ENCODE results near the gene BCL2.

The BCL2 gene

DNA sequence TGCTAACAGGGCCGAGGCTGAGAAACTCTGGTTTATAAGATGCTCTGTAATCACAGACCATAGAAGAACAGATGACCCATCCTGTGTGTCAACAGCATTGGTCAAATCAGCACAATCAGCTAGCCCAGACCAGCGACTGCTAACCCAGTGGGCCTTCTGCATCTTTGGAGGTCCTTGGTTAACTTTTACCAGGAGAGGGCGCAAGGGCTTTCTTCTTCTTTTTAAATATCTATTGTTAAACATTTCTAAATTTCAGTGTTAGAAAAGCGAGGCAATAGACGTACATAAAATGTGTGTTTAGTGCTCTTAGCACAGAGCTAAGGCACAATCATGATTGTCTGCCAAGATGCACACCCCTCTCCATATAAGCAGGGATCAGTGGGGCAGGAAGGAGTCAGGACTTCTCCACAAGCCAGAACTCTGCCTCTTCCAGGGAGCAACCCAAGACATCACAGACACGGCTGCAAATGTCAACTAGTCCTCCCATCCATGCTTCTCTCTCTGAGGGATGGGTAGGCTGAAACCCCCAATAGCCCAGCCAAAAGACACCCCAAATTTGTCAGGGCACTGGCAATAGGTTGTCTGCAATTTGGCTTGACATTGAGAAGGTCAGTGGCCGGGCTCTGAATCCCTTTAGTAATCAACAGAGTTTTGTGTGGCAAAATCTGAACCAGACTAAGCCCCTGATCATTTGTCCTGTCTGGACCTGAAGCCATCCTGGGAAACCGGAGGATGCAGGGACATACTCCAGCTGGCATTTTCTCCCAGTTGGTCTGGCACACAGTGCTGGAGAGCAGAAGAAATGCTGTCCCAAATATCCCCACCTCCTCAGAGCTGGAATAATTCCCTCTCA is 188.2 kb downstream of the BCL2 start:
- in situ Hi-C loops (cut with MboI; ENCODE audit: low sequenced_read_pairs), result loop anchor here (25.0 kb wide), 1 partner anchor 181 kb away; the partner anchor contains the start of gene BCL2

DNA sequence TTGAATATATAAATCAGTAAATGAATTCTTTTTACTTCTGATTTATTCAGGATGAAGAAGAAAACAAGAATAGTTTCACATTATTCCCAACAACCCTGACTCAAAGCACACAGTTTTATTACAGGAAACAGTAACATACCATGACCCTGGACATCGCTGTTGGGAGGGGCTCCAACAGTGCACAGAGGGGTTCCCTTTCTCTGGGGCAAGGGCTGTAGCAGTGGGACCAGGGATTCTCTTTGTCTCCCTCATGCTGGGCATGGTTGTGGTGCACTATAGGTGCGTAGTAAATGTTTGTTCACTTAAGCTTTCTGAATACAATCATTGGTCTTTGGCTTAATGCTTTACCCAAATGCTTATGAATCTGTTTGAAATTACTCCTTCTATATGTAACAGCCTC is 189.4 kb downstream of the BCL2 start:
- in situ Hi-C loops (cut with MboI; ENCODE audit: low sequenced_read_pairs), result loop anchor here (25.0 kb wide), 1 partner anchor 182 kb away; the partner anchor contains the start of gene BCL2

DNA sequence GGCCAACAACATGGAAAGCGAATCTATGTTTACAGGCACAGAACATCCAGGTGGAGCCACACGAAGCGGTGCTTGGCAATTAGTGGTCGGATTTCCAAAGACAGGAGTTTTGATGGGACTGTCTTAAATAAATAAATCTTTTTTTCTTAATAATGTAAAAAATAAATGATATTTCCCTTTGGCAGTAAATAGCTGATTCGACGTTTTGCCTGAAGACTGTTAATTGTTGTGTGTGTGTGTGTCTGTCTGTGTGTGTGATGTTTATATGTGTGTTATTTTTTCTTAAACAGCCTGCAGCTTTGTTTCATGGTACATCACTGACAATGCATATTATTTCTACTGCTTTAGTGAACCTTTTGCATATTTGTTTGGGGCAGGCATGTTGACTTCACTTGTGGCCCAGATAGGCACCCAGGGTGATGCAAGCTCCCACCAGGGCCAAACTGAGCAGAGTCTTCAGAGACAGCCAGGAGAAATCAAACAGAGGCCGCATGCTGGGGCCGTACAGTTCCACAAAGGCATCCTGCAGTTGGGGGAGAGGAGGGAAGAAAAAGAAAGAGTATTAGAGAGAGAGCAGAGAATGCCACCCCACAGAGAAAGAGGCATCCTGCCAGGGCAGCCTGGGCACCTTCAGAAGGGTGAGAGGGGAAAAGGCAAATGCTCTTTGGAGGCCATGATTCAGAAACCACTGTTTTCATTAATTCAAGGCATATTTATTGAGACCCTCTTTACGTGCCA is 191.2 kb downstream of the BCL2 start:
- in situ Hi-C loops (cut with MboI; ENCODE audit: low sequenced_read_pairs), result loop anchor here (25.0 kb wide), 1 partner anchor 184 kb away; the partner anchor contains the start of gene BCL2

DNA sequence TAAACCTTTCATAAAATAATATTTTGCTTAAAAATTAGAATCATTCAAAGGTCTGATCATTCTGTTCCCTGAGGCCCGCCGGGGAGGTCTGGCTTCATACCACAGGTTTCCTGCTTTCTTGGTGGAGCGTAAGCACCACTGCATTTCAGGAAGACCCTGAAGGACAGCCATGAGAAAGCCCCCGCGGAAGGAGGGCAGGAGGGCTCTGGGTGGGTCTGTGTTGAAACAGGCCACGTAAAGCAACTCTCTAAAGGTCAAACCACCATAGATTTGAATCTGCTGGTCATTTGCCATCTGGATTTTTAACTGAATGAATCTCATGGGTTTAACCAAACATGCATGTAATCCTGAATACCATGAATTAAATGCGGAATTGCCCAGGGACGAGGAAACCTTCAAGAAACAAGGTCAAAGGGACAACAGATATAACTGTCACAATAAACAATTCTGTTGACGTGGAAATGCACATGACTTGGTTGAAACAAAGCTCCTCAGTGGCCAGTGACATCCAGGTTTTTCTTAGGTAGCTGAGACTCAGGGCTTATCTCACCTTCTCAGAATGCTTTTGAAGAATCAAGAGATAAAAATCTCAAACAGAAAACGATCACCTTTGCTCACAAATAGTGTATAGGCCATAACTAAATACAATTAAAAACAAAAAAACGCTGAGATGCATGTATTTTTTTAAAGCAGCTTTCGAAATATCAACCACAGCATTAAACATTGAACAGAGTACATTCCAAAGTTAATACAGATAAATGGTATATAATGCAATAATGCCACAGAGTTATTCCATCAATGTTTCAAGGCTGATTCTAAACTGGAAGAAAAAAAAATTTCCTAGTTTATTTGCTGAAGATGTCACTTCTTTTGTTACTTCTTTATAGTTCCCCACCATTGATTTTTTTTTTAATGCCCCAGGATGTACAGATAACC is 193.2 kb downstream of the BCL2 start:
- in situ Hi-C loops (cut with MboI; ENCODE audit: low sequenced_read_pairs), result loop anchor here (25.0 kb wide), 1 partner anchor 186 kb away; the partner anchor contains the start of gene BCL2

DNA sequence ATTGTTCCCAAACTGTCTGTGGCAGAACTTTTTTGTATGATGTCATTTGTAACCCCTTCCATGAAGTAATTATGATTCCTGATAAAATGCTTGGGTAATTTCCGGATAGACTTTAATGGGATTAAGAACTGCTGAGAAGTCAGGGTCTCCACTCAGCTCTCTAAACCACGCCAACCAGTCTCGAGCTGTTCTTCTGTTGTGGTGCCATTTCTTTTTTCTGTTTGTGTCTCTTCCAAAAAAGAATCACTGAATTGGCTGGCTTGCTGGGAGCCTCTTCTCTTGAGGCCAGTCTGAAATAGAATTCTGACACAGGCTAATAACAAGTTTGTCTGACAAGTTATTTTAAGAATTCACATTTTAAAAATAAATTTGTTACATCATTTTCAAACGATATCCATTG is 198.9 kb downstream of the BCL2 start:
- in situ Hi-C loops (cut with MboI; ENCODE audit: low sequenced_read_pairs), result no loop called here

DNA sequence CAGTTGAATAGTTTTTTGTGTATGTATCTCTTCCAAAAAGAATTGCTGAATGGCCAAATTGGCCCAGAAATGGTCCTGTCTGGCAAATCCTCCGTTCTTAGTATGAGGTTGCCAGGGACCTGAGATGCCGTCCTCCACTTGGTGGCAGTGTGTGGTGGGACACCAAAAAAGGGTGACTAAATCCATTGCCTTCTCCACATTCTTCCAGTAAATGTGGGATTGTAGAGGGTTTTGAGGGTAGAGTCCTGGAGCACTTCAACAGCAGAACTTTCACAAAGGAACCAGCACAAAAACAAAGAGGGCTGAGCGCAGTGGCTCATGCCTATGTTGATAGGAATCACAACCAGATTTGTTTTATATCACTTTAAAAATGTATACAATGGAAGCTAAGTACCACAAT is 199.9 kb downstream of the BCL2 start:
- in situ Hi-C loops (cut with MboI; ENCODE audit: low sequenced_read_pairs), result no loop called here

DNA sequence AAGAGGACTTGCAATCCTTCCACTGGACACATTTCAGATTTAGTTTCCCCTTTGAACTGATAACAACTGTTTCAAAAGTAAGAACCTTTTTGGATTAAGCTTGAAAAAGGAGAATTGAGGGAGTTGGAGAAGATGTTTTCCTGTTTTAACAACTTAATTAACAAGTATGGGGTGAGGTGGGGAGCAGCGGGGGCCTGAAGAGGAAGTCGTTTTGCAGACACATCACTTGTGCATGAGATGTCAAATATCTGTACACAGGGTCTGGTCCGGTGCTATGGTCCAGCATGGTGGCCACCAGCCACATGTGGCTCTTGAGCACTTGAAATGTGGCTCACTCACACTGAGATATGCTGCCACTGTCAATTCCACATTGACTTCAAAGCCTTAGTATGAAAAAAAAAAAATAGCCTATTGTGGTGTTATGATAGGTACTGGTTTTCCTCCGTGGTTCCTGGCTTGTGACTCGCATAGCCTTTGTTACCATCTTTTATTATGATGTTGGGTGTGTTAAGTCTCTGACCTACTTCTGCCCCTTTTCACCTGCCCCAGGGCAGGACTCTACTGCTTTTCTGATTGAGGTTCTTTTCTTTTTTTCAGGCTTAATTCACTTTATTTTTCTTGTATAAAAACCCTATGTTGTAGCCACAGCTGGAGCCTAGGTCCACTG is 205.5 kb downstream of the BCL2 start:
- in situ Hi-C loops (cut with MboI; ENCODE audit: low sequenced_read_pairs), result no loop called here

DNA sequence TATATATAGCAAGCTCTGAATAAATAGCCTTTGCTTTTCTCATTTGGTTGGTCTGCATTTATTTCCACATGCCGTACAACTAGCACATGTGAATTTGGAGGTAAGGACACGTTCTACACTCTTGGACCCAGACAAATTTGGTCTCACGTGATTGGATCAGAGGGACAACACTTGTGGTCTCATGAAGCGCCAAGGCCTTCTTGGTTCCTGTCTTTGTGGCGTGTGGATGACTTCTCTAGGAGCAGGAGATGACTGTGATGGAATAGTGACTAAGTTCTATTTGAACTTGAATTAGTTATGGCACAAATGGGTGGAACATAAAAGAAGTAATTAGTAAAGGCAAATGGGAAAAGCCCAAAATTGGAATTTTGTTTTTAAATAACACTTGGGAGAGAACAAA is 206.9 kb downstream of the BCL2 start:
- in situ Hi-C loops (cut with MboI; ENCODE audit: low sequenced_read_pairs), result no loop called here

DNA sequence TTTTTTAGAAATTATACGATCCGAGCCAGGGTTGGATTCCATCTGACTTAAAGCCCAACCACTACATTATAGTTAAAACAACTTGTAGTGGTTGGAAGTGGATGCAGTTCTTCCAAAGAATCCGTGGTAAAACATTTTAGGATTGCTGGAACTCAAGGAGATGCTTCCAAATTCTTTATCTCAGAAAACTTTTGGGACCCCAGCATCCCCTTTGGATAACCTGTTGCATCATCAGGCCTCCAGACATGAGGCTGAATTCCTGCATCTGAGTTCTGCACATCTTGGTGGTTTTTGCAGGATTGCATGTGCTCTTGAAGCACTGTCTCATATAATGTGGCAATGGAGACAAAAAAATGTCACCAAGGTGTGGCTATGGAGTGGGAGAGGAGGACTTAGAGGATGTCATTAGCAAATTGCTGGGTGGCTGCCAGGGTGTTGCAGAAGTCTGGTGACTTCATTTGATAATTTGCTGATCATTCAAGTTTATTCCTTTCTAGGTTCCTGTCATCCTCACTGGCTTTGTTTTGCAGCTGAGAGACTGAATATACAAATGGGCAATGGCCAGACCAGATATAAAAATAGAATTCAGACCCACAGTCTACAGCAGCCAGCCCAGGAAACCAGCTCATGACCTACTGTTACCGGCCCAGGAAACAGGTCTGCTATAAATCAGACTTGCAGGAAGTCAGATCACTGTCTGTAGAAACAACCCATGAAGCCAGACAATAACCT is 207.7 kb downstream of the BCL2 start:
- in situ Hi-C loops (cut with MboI; ENCODE audit: low sequenced_read_pairs), result no loop called here

DNA sequence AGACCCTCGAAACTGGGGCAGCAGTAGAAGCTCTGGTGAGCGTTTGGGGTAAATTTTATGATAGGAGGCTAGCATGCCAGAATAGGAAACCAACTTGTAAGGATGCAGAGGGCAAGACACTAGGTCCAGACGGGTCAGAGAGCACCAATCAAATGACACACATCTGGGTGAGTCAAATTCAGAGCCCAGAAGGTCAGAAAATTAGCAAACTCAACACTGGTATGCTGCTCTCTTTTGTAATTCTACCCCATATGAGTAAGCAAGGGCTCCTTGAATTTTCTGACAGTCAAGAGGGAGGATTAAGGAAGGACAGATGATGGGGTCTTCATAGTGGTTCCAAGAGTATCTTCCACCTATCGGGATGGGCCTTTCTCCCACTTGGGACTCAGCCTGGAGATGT is 209.8 kb downstream of the BCL2 start:
- in situ Hi-C loops (cut with MboI; ENCODE audit: low sequenced_read_pairs), result no loop called here

DNA sequence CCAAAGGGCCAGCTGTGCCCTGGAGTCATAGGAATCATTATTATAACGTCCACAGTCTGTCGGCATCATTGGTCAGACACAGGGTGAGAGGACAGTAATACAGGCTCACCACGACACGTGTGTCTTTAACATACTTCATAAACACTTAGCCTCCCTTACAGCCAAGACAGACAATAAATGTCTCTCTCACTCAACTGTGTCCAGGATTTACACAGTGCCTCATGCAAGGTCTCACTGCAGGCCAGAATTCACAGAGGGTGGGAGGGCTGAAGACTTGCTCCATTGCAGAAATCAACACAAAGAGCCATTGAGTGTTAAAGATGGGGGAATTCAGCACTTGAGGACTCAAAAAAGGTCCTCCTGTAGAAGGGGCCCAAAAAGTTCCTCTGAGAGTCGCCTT is 210.5 kb downstream of the BCL2 start:
- in situ Hi-C loops (cut with MboI; ENCODE audit: low sequenced_read_pairs), result no loop called here

DNA sequence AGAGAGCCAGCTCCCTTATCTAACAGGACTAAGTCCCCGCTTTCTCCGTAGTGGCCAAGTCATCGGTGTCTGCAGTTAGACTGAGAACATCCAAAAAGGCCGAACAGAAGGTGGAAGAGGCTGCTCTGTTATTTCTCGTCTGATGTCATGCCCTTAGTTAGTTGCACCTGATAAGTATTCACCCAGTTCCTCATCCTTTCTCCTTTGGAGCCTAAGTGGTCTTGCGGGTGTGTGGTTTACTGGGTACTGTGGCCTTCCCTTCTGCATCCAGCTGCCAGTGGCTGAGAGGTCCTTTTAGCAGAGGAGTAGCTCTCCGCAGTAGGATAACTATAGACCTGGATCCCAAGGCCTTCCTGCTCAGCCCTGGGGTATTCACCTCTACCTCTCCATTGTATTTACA is 211.6 kb downstream of the BCL2 start:
- in situ Hi-C loops (cut with MboI; ENCODE audit: low sequenced_read_pairs), result no loop called here

DNA sequence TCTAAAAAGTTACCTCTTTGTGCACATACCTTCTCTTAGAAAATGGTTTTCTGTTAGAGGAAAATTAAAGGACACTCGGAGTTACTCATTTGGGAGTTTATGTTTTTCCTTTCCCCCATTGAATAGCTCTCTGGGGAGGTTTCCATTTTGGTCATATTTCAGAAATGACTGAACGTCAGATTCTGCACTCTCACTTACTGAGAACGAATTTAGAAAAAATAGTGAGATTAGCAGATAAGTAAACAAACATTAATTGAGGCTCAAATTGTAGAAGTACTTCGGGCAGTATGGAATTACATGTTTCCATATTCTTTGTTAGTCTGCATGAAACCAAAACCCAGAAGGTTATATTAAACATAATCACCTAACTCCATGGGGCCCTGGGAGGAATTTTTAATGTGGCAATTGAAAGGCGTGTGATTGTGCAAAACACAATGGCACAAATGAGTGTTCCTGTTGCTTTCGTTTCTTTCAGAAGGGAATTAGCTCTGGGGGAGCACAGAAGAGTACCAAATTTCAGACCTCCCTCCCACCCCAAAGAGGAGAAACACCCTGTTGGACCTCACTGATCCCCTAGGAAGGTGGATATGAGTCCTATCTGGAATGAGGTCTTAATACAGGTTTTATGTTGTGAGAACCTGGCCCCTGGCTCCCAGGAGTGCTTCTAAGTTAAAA is 212.3 kb downstream of the BCL2 start:
- in situ Hi-C loops (cut with MboI; ENCODE audit: low sequenced_read_pairs), result no loop called here

DNA sequence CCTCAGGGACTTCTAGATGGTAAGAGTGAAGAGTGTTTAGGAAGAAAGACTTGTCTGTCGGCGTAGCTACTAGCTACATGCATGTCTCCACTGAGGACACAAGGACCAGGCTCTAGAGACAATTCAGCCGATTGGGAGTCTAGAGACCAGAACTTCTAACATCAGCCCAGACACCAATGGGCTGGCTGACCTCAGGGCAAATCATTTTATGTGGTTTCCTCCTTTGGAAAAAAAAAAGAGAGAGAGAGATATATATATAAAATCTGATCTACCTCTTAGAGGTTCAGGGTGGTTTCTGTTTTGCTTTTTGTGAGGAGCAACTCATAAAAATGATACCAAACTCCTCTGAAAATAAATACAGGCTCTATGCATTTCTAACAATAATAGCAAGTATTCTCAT is 212.8 kb downstream of the BCL2 start:
- in situ Hi-C loops (cut with MboI; ENCODE audit: low sequenced_read_pairs), result no loop called here

DNA sequence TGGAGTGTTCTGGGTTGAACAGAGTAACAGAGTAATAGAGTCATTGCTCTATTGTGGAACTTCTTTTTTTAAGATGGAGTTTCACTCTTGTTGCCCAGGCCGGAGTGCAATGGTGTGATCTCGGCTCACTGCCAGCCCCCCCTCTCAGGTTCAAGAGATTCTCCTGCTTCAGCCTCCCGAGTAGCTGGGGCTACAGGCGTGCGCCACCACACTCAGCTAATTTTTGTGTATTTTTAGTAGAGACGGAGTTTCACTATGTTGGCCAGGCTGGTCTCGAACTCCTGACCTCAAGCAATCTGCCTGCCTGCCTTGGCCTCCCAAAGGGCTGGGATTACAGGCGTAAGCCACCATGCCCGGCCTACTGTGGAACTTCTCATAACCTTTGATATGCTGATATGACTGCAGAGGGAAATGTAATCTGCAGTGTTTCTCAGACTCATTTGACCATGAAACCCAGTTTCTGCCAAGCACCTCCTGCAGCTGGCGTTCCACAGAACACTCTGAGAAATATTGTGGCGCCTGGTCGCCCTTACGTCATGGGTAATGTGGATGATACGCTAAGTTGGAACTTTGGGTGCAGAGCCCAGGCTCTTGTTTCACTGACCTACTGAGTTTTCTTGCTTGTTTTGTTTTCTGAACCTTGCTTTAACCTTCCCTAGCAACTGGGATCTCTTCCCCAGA is 213.8 kb downstream of the BCL2 start:
- in situ Hi-C loops (cut with MboI; ENCODE audit: low sequenced_read_pairs), result no loop called here

DNA sequence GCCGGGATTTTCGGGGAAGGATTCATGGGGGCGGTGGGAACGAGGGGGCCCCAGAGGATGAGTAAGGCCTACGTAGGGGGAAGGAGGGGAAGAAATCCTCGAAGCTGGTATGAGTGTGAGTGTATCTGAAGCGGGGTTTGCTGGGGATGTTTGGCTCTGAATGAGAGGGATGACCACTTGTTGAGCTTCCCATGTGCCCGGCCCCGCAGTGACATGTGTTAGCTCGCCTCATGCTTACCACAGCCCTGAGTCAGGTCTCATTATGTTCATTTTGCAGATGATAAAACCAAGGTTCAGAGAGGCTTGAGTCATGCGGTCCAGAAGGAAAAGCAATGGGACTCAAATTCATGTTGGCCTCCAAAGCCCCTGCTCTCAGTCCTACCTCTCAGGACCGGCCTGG is 214.7 kb downstream of the BCL2 start:
- in situ Hi-C loops (cut with MboI; ENCODE audit: low sequenced_read_pairs), result no loop called here

DNA sequence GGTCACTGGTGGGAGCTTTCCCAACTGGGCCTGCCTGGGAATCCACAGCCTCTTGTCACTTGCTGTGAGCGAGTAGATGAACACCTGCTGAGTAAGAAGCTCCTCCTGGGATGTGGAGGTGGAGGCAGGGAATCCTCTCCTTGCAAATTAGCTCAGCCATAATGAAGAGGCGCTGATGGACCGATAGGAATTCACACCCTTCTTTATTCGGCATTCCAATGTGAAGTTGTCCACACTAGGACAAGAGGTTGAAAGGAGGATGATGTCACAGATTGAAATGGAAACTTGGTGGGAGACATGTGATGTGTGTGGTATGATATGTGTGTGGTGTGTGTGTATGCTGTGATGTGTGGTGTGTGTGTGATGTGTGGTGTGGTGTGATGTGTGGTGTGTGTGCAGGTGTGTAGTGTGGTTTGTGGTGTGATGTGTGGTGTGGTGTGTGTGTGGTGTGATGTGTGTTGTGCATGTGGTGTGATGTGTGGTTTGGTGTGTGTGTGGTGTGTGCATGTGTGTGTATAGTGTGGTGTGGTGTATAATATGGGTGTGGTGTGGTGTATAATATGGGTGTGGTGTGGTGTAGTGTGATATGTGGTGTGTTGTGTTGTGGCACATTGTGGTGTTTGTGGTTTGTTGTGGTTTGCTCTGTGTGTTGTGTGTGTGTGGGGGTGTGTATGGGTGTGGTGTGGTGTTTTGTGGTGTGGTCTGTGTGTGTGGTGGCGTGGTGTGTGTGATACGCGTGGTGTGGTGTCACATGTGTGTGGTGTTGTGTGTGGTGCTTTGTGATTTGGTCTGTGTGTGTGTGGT is 216.4 kb downstream of the BCL2 start:
- in situ Hi-C loops (cut with MboI; ENCODE audit: low sequenced_read_pairs), result no loop called here

DNA sequence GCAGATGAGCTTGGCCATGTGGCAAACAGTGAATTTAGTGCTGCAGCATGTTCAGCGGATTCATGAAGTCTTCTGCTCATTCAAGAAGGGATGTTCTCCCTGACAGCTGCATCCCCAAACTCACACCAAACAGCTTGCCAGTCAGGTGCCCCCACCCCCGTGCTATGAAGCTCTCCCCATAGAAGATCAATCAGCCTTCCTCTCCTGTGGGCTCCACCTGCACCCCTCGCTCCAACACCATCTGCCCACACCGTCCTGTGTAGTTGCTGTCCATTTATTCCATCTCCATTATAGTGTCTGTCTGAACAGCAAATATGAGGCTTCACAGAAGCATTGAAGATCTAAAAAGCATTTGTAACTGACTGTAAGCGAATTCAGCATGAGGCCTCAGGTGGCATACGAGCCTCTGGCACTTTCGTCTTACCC is 218.9 kb downstream of the BCL2 start:
- in situ Hi-C loops (cut with MboI; ENCODE audit: low sequenced_read_pairs), result no loop called here

All from HL-60/S4 treated with retinoic acid at 250 ng/mL for 4 days and 3 days (cell line).